Vagina (tissue), 2 donors: Measurements from ENCODE around the gene VSIR. TPM values are rescaled to one million over a fixed set of nuclear protein-coding genes. Genes with fewer than 3 reads are reported as not detected.

Source experiments
- DNase-seq, 2 donors: peaks; one replicate each; pipeline ENCODE4 v3.0.0-alpha.2; 2017; ENCODE audit errors: extremely low spot score in 2 of 2
- H3K27ac ChIP-seq: fragments of 200-600 bp; sonication (generic); one replicate; pipeline ENCODE4 v1.5.1; 2019
- H3K27me3 ChIP-seq: fragments of 200-600 bp; sonication (generic); one replicate; pipeline ENCODE4 v1.5.1; 2019
- H3K36me3 ChIP-seq, 2 donors: fragments of 200-600 bp; sonication (generic); one replicate each; pipeline ENCODE4 v1.5.1; 2017 to 2019
- H3K4me1 ChIP-seq: fragments of 200-600 bp; sonication (generic); one replicate; pipeline ENCODE4 v1.5.1; 2019
- H3K4me3 ChIP-seq, 2 donors: fragments of 200-600 bp; sonication (generic); 1 replicate in 1 of 2; 2 replicates in 1 of 2; pipeline ENCODE4 v1.5.1; 2016 to 2019
- H3K9me3 ChIP-seq: fragments of 200-600 bp; sonication (generic); one replicate; pipeline ENCODE4 v1.5.1; 2019
- POLR2A ChIP-seq, 2 donors: fragments of 450-650 bp; IDR thresholded peaks; one replicate each; pipeline ENCODE4 v1.6.1; 2017; ENCODE audit warnings: antibody characterized with exemption in 2 of 2, mild to moderate bottlenecking in 2 of 2, moderate library complexity in 2 of 2
- POLR2AphosphoS5 ChIP-seq, 2 donors: sonication (generic); formaldehyde crosslinking; IDR thresholded peaks; one replicate each; pipeline ENCODE4 v1.9.0; 2017; ENCODE audit warnings: antibody characterized with exemption in 2 of 2, mild to moderate bottlenecking in 2 of 2, low read depth in 1 of 2; ENCODE audit not compliant: insufficient read depth in 1 of 2
- intact Hi-C: fragments of 100-400 bp; cut with DNase I; formaldehyde crosslinking; loops from one replicate; pipeline ENCODE4 v1.15.1; 2023
- total RNA-seq: library from RNA; depleted of rRNA; stranded (reverse); fragments of >200 nt; gene quantifications from one replicate; pipeline ENCODE4 v1.2.3, GENCODE V29; 2016
- TF ChIP-seq, protein P1 (sequence below), 3 experiments: fragments of 450-650 bp in 2 of 3; fragments of 200-600 bp in 1 of 3; sonication (generic) in 1 of 3; IDR thresholded peaks; one replicate each; pipeline ENCODE4 v1.5.1; 2017 to 2019; ENCODE audit warnings: antibody characterized with exemption in 3 of 3, mild to moderate bottlenecking in 2 of 3, moderate library complexity in 2 of 3

VSIR gene
- total RNA-seq, 1 donor from 2014 or later, result 96.5 TPM

GRCh38 chr10:71747039-71747531, 26.2 kb downstream of the VSIR start:
- TF ChIP-seq POLR2A (IDR thresholded peaks at IDR 0.05) (no peak), POLR2AphosphoS5 (IDR thresholded peaks at IDR 0.05; ENCODE audit: insufficient read depth in 1 of 2, low read depth in 1 of 2) (no peak)
- TF ChIP-seq, protein P1, sequence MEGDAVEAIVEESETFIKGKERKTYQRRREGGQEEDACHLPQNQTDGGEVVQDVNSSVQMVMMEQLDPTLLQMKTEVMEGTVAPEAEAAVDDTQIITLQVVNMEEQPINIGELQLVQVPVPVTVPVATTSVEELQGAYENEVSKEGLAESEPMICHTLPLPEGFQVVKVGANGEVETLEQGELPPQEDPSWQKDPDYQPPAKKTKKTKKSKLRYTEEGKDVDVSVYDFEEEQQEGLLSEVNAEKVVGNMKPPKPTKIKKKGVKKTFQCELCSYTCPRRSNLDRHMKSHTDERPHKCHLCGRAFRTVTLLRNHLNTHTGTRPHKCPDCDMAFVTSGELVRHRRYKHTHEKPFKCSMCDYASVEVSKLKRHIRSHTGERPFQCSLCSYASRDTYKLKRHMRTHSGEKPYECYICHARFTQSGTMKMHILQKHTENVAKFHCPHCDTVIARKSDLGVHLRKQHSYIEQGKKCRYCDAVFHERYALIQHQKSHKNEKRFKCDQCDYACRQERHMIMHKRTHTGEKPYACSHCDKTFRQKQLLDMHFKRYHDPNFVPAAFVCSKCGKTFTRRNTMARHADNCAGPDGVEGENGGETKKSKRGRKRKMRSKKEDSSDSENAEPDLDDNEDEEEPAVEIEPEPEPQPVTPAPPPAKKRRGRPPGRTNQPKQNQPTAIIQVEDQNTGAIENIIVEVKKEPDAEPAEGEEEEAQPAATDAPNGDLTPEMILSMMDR (IDR thresholded peaks at IDR 0.05), result no peak
- peaks cover 0 to 18% of the 10 kb centered on the region in 2 donors for H3K36me3 ChIP-seq
- peaks cover 55% of the 10 kb centered on the region for H3K4me1 ChIP-seq
- no peak overlapping the region for H3K4me3 ChIP-seq
- H3K27me3 ChIP-seq, result no peaks in the 10 kb centered on the region
- intact Hi-C loops, result no loop called here
- DNase-seq, result no peak
- H3K27ac ChIP-seq, result peak overlapping the region; percentile 75
- H3K9me3 ChIP-seq, result no peaks in the 10 kb centered on the region

- intact Hi-C loops, result no loop called here
- no peak overlapping the region for H3K4me3 ChIP-seq
- TF ChIP-seq, protein P1 (IDR thresholded peaks at IDR 0.05), result no peak
- no peak for TF ChIP-seq POLR2A (IDR thresholded peaks at IDR 0.05)
- peak in 1 of 2 donors; percentile 19 for TF ChIP-seq POLR2AphosphoS5 (IDR thresholded peaks at IDR 0.05; ENCODE audit: insufficient read depth in 1 of 2, low read depth in 1 of 2)
- H3K36me3 ChIP-seq, result peaks cover 0 to 16% of the 10 kb centered on the region in 2 donors
- peak overlapping the region; percentile 75 for H3K27ac ChIP-seq
- peaks cover 55% of the 10 kb centered on the region for H3K4me1 ChIP-seq
- H3K9me3 ChIP-seq, result no peaks in the 10 kb centered on the region
- no peak for DNase-seq
- no peaks in the 10 kb centered on the region for H3K27me3 ChIP-seq
Measured at GRCh38 chr10:71746344-71747037, 26.8 kb downstream of the VSIR start.

GRCh38 chr10:71745664-71746250, 27.6 kb downstream of the VSIR start:
- DNase-seq, result no peak
- Histone ChIP-seq H3K27ac (peak overlapping the region; percentile 28), H3K4me1 (peaks cover 57% of the 10 kb centered on the region)

DNA sequence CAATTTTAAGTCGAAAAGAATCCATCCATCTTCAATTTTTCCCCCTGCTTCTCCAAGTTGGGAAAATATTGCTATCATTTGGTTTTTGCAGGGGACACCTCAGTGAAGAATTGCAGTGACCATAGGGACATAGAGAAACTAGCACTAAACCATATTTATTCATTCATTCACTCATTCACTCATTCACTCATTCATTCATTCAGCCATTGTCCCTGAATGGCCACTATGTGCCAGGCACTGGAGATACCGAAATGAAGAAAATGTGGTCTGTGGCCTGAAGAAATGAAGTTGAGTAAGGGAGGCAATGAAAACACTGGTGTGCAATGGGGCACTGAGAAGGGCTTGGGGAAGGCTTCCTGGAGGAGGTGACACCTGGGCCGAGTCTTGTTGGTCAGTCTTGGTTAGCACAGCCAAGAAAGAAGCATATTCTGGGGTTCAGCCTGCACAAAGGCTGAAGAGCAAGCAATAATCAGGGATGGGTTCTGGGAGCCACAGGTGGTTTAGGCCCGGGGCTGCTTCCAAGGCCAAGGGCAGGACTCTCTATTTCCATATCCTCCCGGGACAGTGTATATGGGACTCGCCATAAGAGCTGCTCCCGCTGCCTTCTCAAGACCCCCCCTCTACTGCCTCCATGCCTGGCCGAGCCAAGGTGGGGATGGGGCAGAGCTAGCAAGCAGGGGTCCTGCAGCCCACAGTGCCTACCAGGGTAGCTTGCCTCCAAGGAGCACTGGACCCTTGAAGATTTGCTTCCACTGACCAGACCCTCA, 28.2 kb downstream of the VSIR start:
- no peaks in the 10 kb centered on the region for H3K9me3 ChIP-seq
- peaks cover 57% of the 10 kb centered on the region for H3K4me1 ChIP-seq
- no peak overlapping the region for H3K27ac ChIP-seq
- no peak for DNase-seq
- no peak overlapping the region for H3K4me3 ChIP-seq
- no peaks in the 10 kb centered on the region for H3K27me3 ChIP-seq
- H3K36me3 ChIP-seq, result peaks cover 0 to 2% of the 10 kb centered on the region in 2 donors
- TF ChIP-seq POLR2A (IDR thresholded peaks at IDR 0.05) (no peak), POLR2AphosphoS5 (IDR thresholded peaks at IDR 0.05; ENCODE audit: insufficient read depth in 1 of 2, low read depth in 1 of 2) (no peak)
- TF ChIP-seq, protein P1 (IDR thresholded peaks at IDR 0.05), result no peak
- intact Hi-C loops, result no loop called here

More at GRCh38 chr10:71745664-71746250, 27.6 kb downstream of the VSIR start:
- H3K27me3 ChIP-seq, result no peaks in the 10 kb centered on the region
- TF ChIP-seq POLR2A (IDR thresholded peaks at IDR 0.05), result no peak
- no peak for TF ChIP-seq POLR2AphosphoS5 (IDR thresholded peaks at IDR 0.05; ENCODE audit: insufficient read depth in 1 of 2, low read depth in 1 of 2)
- TF ChIP-seq, protein P1 (IDR thresholded peaks at IDR 0.05), result no peak
- intact Hi-C loops, result no loop called here
- no peaks in the 10 kb centered on the region for H3K9me3 ChIP-seq
- H3K4me3 ChIP-seq, result no peak overlapping the region
- peaks cover 0 to 8% of the 10 kb centered on the region in 2 donors for H3K36me3 ChIP-seq
